Endothelial cell of umbilical vein (primary cell): ENCODE results near the gene DIAPH3. TPM values are rescaled to one million over a fixed set of nuclear protein-coding genes. Genes with fewer than 3 reads are reported as not detected.

Experiments used
- BruUV-seq: library from RNA; stranded (reverse); fragments of 400-500 nt; replicated peaks from 2 replicates; lab custom pipeline; 2021; lab: Mats Ljungman, UMichigan
- CTCF ChIA-PET: fragments of 300-600, 350-600 bp; sonication (Branson Sonifier 250); formaldehyde crosslinking; loops from one replicate; lab custom pipeline; 2021; ENCODE audit warnings: antibody characterized with exemption, inconsistent platforms; lab: Charles Lee
- POLR2A ChIA-PET: fragments of 300-600, 350-600 bp; sonication (Branson Sonifier 250); formaldehyde crosslinking; loops from one replicate; lab custom pipeline; 2021; ENCODE audit warnings: antibody characterized with exemption, inconsistent platforms; lab: Charles Lee
- DNase-seq: peaks from one replicate; pipeline ENCODE4 v3.0.0-alpha.2; 2011; ENCODE audit warnings: low read depth, low spot score
- FAIRE-seq: peaks from 2 replicates; lab custom pipeline; 2011; peaks lifted over from hg19 to GRCh38; lab: Jason Lieb, UNC
- H2AFZ ChIP-seq: 2 replicates; pipeline ENCODE4 v1.6.0; 2012; ENCODE audit warnings: low read depth, low read length, control low read depth, inconsistent platforms
- H3K27ac ChIP-seq: 2 replicates; pipeline ENCODE4 v1.5.1; 2011; ENCODE audit warnings: low read depth, mild to moderate bottlenecking, control low read depth, low read length, moderate library complexity; ENCODE audit not compliant: insufficient read depth
- H3K27me3 ChIP-seq, 2 experiments: 2 replicates each; pipeline versions ENCODE4 v1.6.0 to v1.6.1; 2011; ENCODE audit warnings: low read length in 2 of 2, mixed read lengths in 1 of 2; ENCODE audit not compliant: control insufficient read depth in 2 of 2, insufficient read depth in 2 of 2
- H3K36me3 ChIP-seq, 2 experiments: 2 replicates in 1 of 2; 3 replicates in 1 of 2; pipeline ENCODE4 v1.5.1; 2011; ENCODE audit warnings: low read length in 2 of 2, mild to moderate bottlenecking in 1 of 2, moderate library complexity in 1 of 2; ENCODE audit not compliant: control insufficient read depth in 2 of 2, insufficient read depth in 2 of 2; ENCODE audit errors: extremely low read depth in 1 of 2
- H3K4me1 ChIP-seq: 3 replicates; pipeline ENCODE4 v1.5.1; 2011; ENCODE audit warnings: mild to moderate bottlenecking, low read length; ENCODE audit not compliant: control insufficient read depth, insufficient read depth; ENCODE audit errors: extremely low read depth
- H3K4me2 ChIP-seq: 2 replicates; pipeline ENCODE4 v1.6.1; 2011; ENCODE audit warnings: low read length, control low read depth, mixed read lengths; ENCODE audit not compliant: insufficient read depth
- H3K4me3 ChIP-seq, 3 experiments: fragments of 200-600 bp in 1 of 3; sonication (generic), shearing (Covaris generic) in 1 of 3; replicated peaks in 1 of 3; 2 replicates each; pipeline ENCODE4 v1.5.1; 2011 to 2016; ENCODE audit warnings: control low read depth in 3 of 3, low read length in 3 of 3, mild to moderate bottlenecking in 2 of 3, inconsistent platforms in 1 of 3, low read depth in 1 of 3, moderate library complexity in 1 of 3; ENCODE audit not compliant: insufficient read depth in 1 of 3
- H3K79me2 ChIP-seq: 2 replicates; pipeline ENCODE4 v1.6.0; 2012; ENCODE audit warnings: low read length, inconsistent platforms; ENCODE audit not compliant: control insufficient read depth, insufficient read depth
- H3K9ac ChIP-seq: replicated peaks from 2 replicates; pipeline ENCODE3; 2011; ENCODE audit warnings: low read length, control low read depth; ENCODE audit not compliant: insufficient read depth; ENCODE audit errors: extremely low read depth
- H3K9me1 ChIP-seq: replicated peaks from 3 replicates; pipeline ENCODE4 v1.6.0; 2011; ENCODE audit warnings: mild to moderate bottlenecking, low read length; ENCODE audit not compliant: control insufficient read depth, insufficient read depth; ENCODE audit errors: extremely low read depth
- H3K9me3 ChIP-seq: replicated peaks from 2 replicates; pipeline ENCODE4 v1.5.1; 2012; ENCODE audit warnings: low read length, inconsistent platforms; ENCODE audit not compliant: control insufficient read depth, insufficient read depth
- H4K20me1 ChIP-seq: replicated peaks from 2 replicates; pipeline ENCODE3; 2011; ENCODE audit warnings: mild to moderate bottlenecking, low read length; ENCODE audit not compliant: control insufficient read depth, insufficient read depth; ENCODE audit errors: extremely low read depth
- CTCF ChIP-seq, 2 donors: IDR thresholded peaks; 1 replicate in 1 of 2; 2 replicates in 1 of 2; pipeline ENCODE4 v1.5.1; 2011; ENCODE audit warnings: low read length in 2 of 2, mild to moderate bottlenecking in 2 of 2, moderate library complexity in 2 of 2, control low read depth in 1 of 2, inconsistent platforms in 1 of 2, low read depth in 1 of 2; ENCODE audit not compliant: insufficient read depth in 1 of 2; ENCODE audit errors: extremely low read depth in 1 of 2
- EZH2 ChIP-seq: IDR thresholded peaks from 2 replicates; pipeline ENCODE4 v1.6.1; 2012; ENCODE audit warnings: borderline replicate concordance, low read depth, mild to moderate bottlenecking, moderate library complexity, low read length, inconsistent platforms; ENCODE audit not compliant: severe bottlenecking
- FOS ChIP-seq: IDR thresholded peaks from 2 replicates; pipeline ENCODE4 v1.6.1; 2011; ENCODE audit warnings: mild to moderate bottlenecking, low read length, moderate library complexity, borderline replicate concordance; ENCODE audit not compliant: insufficient read depth
- GATA2 ChIP-seq: IDR thresholded peaks from 2 replicates; pipeline ENCODE4 v1.7.0; 2011; ENCODE audit warnings: low read depth, mild to moderate bottlenecking, moderate library complexity, mixed read lengths, low read length; ENCODE audit not compliant: insufficient read length, insufficient read depth
- JUN ChIP-seq: IDR thresholded peaks from 2 replicates; pipeline ENCODE4 v1.6.1; 2011; ENCODE audit warnings: borderline replicate concordance, low read depth; ENCODE audit not compliant: insufficient read length, insufficient read depth
- MAX ChIP-seq: IDR thresholded peaks from 2 replicates; pipeline ENCODE4 v1.6.1; 2011; ENCODE audit not compliant: insufficient read depth, insufficient read length
- MYC ChIP-seq: IDR thresholded peaks from one replicate; pipeline ENCODE4 v1.6.1; 2011; ENCODE audit warnings: mild to moderate bottlenecking, low read depth, low read length
- POLR2A ChIP-seq: IDR thresholded peaks from 2 replicates; pipeline ENCODE4 v1.6.1; 2012; ENCODE audit warnings: low read depth, mild to moderate bottlenecking, control low read depth, low read length
- POLR2AphosphoS5 ChIP-seq: IDR thresholded peaks from 2 replicates; pipeline ENCODE4 v1.6.1; 2012; ENCODE audit warnings: low read depth, mild to moderate bottlenecking, control low read depth, low read length, moderate library complexity; ENCODE audit not compliant: insufficient read depth
- dilution Hi-C: fragments of 300-500 bp; cut with MboI; formaldehyde crosslinking; loops from one replicate; pipeline ENCODE4 v1.15.0; 2019; ENCODE audit warnings: low sequenced_read_pairs; ENCODE audit not compliant: extremely low pct_ligation_motif_present
- intact Hi-C: fragments of 100-400 bp; cut with micrococcal nuclease; formaldehyde crosslinking; loops from one replicate; pipeline ENCODE4 v1.10.0; 2022
- polyA plus RNA-seq, 4 experiments: library from polyadenylated mRNA; depleted of rRNA in 3 of 4; stranded (reverse) in 3 of 4; unstranded in 1 of 4; fragments of >200 nt; gene quantifications; 2 replicates each; pipeline versions ENCODE4 v1.2.1 to v1.2.3, GENCODE V29; 2011 to 2012; ENCODE audit warnings: missing spikeins in 1 of 4
- total RNA-seq: library from RNA; stranded (reverse); gene quantifications from 2 replicates; pipeline ENCODE4 v1.2.3, GENCODE V29; 2021

The DIAPH3 gene
- total and polyA plus RNA-seq, 2 donors (not counting 3 experiments of a cell fraction or from before 2014, with no cell fraction given), result 9.9 to 44.0 TPM

GRCh38 chr13:59806801-59807200 is 356.9 kb downstream of the DIAPH3 start:
- CTCF ChIA-PET, result no interaction called here
- Histone ChIP-seq H3K27me3 (no peaks in the 10 kb centered on the region), H3K9me1 (no peaks in the 10 kb centered on the region), H3K36me3 (peaks cover 0 to 3% of the 10 kb centered on the region in 2 experiments), H3K9me3 (no peaks in the 10 kb centered on the region), H4K20me1 (no peaks in the 10 kb centered on the region), H3K27ac (no peak overlapping the region), H2AFZ (no peak overlapping the region), H3K79me2 (no peaks in the 10 kb centered on the region), H3K9ac (no peak overlapping the region), H3K4me2 (no peak overlapping the region), H3K4me3 (no peak overlapping the region), H3K4me1 (no peaks in the 10 kb centered on the region)
- FAIRE-seq (no peak), DNase-seq (no peak)
- intact Hi-C loops, result no loop called here
- BruUV-seq, result no TSS peak
- POLR2A ChIA-PET, result no interaction called here
- dilution Hi-C loops, result no loop called here
- no peak for TF ChIP-seq POLR2AphosphoS5
- no peak for TF ChIP-seq MYC
- no peak for TF ChIP-seq CTCF (IDR thresholded peaks at IDR 0.05; ENCODE audit: extremely low read depth in 1 of 2, insufficient read depth in 1 of 2, low read depth in 1 of 2, low read length in 2 of 2)
- no peak for TF ChIP-seq GATA2
- TF ChIP-seq JUN, result no peak
- no peak for TF ChIP-seq FOS
- TF ChIP-seq EZH2, result no peak
- TF ChIP-seq MAX, result no peak
- no peak for TF ChIP-seq POLR2A
